ENCODE results near the gene PTPN7.
"Not testable (repeated sequence)": the region's sequence is repeated elsewhere in the genome, so short reads cannot be mapped to it uniquely, and the experiment has no call there.

- TF ChIP-seq SUZ12 (IDR thresholded peaks at IDR 0.05; ENCODE audit: extremely low read depth, insufficient read depth, insufficient read length); YY1 (IDR thresholded peaks at IDR 0.05; ENCODE audit: insufficient read depth, insufficient read length); ZNF274 (IDR thresholded peaks at IDR 0.05; ENCODE audit: low read depth, low read length): not testable (repeated sequence)
These were observed 14.7 kb downstream of the PTPN7 start for GRCh38 chr1:202145744-202146140.

Data from NT2/D1 (cell line).